Bronchial epithelial cell (primary cell): ENCODE data around the gene SEMA7A. TPM values are rescaled to one million over a fixed set of nuclear protein-coding genes. Genes with fewer than 3 reads are reported as not detected.

Experiments
- DNase-seq: peaks from one replicate; pipeline ENCODE4 v3.0.0-alpha.2; 2010; ENCODE audit warnings: low read depth
- FAIRE-seq: peaks from 2 replicates; lab custom pipeline; 2011; peaks lifted over from hg19 to GRCh38; lab: Jason Lieb, UNC
- H3K27me3 ChIP-seq: 2 replicates; pipeline ENCODE4 v1.5.1; 2011; ENCODE audit warnings: low read length; ENCODE audit not compliant: control insufficient read depth, insufficient read depth
- H3K36me3 ChIP-seq: 2 replicates; pipeline ENCODE4 v1.5.1; 2011; ENCODE audit warnings: low read length; ENCODE audit not compliant: control insufficient read depth, insufficient read depth
- H3K4me3 ChIP-seq: 2 replicates; pipeline ENCODE4 v1.5.1; 2011; ENCODE audit warnings: mild to moderate bottlenecking, low read depth, low read length, control low read depth
- total RNA-seq: library from RNA; depleted of rRNA; stranded (reverse); fragments of >200 nt; gene quantifications from 2 replicates; pipeline ENCODE4 v1.2.1, GENCODE V29; 2014
- TF ChIP-seq, protein P1 (sequence below): IDR thresholded peaks from 2 replicates; pipeline ENCODE4 v1.5.1; 2011; ENCODE audit warnings: mild to moderate bottlenecking, moderate library complexity, low read length, control low read depth, inconsistent platforms; ENCODE audit not compliant: insufficient read depth, severe bottlenecking

SEMA7A gene
- total RNA-seq, 1 donor from 2014 or later, result 5.3 TPM

DNA sequence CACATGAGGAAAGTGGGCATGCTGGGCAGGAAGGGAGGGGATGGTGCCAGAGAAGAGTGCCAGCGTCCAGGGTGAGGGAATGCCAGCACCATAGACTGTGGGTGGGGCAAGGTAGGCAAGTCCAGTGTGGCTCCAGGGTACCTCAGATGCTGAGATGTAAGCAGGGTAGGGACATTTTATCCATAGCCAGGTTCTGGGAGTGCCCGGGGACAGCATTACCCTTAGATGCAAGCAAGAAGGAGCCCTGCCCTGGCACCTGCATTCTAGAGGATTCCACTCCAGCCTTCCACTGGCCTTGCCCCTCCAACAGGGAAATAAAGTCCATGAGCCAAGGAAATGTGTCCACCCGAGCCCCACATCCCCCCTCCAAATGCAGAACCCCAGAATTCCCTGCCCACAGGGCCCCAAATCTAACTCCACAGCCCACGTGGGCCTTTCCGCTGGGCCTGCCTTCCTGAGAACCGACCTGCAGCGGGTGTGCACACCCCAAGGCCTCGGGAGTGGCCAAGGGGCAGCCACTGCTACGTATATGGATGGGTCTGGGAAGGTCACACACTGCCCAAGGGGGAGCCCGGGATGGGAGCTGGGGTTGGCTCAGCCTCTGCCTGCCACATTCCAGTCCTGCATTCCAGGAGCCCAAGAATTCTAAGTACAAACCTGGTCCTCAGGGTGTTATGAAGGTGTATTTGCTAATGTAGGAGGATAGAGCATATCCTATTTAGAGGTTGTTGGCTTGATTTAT lies 46.0 kb downstream of the SEMA7A start:
- no peaks in the 10 kb centered on the region for H3K27me3 ChIP-seq
- DNase-seq, result no peak
- TF ChIP-seq, protein P1, sequence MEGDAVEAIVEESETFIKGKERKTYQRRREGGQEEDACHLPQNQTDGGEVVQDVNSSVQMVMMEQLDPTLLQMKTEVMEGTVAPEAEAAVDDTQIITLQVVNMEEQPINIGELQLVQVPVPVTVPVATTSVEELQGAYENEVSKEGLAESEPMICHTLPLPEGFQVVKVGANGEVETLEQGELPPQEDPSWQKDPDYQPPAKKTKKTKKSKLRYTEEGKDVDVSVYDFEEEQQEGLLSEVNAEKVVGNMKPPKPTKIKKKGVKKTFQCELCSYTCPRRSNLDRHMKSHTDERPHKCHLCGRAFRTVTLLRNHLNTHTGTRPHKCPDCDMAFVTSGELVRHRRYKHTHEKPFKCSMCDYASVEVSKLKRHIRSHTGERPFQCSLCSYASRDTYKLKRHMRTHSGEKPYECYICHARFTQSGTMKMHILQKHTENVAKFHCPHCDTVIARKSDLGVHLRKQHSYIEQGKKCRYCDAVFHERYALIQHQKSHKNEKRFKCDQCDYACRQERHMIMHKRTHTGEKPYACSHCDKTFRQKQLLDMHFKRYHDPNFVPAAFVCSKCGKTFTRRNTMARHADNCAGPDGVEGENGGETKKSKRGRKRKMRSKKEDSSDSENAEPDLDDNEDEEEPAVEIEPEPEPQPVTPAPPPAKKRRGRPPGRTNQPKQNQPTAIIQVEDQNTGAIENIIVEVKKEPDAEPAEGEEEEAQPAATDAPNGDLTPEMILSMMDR, result no peak
- FAIRE-seq, result no peak
- no peaks in the 10 kb centered on the region for H3K36me3 ChIP-seq
- no peak overlapping the region for H3K4me3 ChIP-seq

DNA sequence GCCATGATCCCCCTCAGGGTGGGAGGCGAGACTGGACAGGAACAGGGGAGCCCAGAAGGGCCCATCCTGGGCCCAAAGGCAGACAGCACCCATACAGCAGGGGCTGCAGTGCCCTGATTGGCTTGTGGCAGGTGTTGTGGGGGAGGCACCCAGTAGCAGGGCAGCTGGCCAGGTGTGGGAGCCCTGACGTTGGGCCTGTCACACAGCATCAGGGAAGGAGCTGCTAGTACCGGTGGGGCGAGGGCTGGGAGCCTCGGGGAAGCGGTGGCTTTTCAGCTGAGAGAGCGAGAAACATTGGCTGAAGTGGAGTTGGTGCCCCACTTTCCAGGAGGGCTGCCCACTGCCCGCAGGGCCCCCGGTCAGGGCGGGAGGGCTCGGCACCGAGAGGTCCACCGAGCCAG lies 46.6 kb downstream of the SEMA7A start:
- Histone ChIP-seq H3K36me3 (no peaks in the 10 kb centered on the region), H3K27me3 (no peaks in the 10 kb centered on the region), H3K4me3 (no peak overlapping the region)
- TF ChIP-seq, protein P1, result no peak
- DNase-seq (no peak), FAIRE-seq (no peak)

DNA sequence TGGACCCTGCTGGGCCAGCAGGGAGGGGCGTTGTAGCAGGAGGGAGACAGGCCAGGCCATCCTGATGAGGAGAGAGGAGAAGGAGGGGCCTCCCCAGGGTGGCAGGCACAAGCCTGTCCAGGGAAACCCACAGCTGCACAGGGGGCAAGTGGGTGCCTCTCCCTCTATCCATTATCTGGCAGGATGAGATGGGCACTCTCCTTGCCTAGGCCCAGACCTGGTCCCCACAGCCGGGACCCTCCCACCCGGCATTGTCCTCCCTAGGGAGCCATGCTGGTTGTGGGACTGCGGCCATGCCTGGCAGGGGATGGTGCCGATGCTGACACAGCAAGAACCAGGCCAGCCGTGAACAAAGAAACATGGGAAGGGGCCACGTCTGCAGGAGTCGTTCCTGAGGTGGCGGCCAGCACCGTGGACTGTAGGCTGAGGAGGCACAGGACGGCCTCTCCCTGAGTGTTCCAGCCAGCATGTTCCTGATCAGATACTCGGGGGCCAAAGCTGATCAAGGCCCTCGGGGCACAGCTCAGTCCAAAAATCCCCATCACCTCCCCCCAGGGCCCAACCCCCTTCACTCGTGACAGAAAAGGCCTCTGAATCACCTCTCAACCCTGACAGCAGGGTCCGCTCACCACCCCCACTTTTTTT lies 47.1 kb downstream of the SEMA7A start:
- TF ChIP-seq, protein P1, result no peak
- no peaks in the 10 kb centered on the region for H3K27me3 ChIP-seq
- DNase-seq, result no peak
- no peaks in the 10 kb centered on the region for H3K36me3 ChIP-seq
- FAIRE-seq, result no peak
- no peak overlapping the region for H3K4me3 ChIP-seq

DNA sequence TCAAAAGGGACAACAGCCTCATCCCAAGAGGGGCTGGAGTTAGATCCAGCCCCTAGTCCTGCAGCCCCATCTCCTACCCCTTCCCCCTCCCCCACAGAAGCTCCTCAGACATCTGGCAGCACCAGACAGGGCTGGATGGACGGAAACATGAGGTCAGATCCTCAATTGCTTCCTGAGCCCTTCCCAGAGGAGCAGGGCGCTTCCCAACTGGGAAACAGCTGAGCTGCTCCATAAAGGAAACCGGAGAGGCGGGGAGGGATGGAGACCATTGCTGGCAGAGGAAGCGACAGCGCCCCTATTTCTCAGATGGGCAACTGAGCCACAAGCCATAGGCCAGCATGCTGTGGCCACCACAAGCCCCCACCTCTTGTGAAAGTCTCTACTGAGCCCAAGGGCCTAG lies 48.0 kb downstream of the SEMA7A start:
- TF ChIP-seq, protein P1, result no peak
- H3K36me3 ChIP-seq, result no peaks in the 10 kb centered on the region
- H3K4me3 ChIP-seq, result no peak overlapping the region
- DNase-seq (no peak), FAIRE-seq (no peak)
- H3K27me3 ChIP-seq, result no peaks in the 10 kb centered on the region

DNA sequence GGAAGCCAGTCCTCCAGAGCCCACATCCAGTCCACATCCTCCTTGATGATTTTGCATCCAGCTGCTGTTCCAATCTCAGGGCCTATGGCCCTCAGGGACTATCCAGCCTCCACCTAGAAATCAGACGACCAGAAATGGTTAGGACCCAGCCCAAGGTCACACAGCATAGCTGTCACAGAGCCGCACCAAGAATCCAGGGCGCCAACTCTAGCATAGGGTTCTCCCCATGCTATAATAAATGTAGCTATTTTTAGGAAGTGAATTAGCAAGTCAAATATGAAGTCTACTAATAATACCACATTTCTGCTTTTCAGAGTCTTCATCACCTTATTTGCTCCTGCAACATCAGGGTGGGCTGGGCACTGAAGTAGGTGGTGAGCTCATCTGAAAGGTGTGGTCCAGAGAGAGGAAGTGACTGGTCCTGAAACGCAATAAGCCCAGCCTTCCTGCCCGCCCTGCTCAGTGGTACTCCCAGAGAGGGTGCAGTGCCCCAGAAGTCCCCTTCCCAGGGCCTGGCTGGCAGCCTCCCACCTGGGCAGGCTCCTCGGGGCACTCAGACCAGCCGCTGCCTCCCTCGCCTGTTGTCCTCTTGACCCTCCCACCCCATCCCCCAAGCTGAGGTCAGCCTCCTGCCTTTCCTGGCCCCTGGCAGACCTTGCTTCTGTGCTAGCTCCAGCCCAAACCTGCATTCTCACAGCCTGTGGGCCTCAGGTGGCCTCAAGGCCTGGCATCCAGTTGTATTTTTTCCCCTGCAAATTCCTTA lies 48.7 kb downstream of the SEMA7A start:
- TF ChIP-seq, protein P1, result no peak
- DNase-seq (peak; percentile 98), FAIRE-seq (peak; percentile 92)
- H3K4me3 ChIP-seq, result no peak overlapping the region
- no peaks in the 10 kb centered on the region for H3K36me3 ChIP-seq
- H3K27me3 ChIP-seq, result no peaks in the 10 kb centered on the region
